ENCODE data around the gene NFXL1.

GRCh38 chr4:47914926-47915237, 499 bp upstream of the NFXL1 start:
- TF ChIP-seq CTCF (IDR thresholded peaks at IDR 0.05) (no peak), POLR2A (IDR thresholded peaks at IDR 0.05) (no peak)
